MV-4-11 (cell line): ENCODE data around the gene TRAPPC14.
"Not testable (repeated sequence)": the region's sequence is repeated elsewhere in the genome, so short reads cannot be mapped to it uniquely, and the experiment has no call there.

Source experiments
- DNase-seq: peaks from one replicate; lab custom pipeline; 2025; lab: John Stamatoyannopoulos, UW

Gene TRAPPC14

GRCh38 chr7:100158229-100159098 is at the start of gene TRAPPC14:
TRAPPC14 (minus strand) TSS chr7:100158723; CDS start chr7:100158499, 224 bp downstream.
- peak; percentile 77 for DNase-seq

DNA sequence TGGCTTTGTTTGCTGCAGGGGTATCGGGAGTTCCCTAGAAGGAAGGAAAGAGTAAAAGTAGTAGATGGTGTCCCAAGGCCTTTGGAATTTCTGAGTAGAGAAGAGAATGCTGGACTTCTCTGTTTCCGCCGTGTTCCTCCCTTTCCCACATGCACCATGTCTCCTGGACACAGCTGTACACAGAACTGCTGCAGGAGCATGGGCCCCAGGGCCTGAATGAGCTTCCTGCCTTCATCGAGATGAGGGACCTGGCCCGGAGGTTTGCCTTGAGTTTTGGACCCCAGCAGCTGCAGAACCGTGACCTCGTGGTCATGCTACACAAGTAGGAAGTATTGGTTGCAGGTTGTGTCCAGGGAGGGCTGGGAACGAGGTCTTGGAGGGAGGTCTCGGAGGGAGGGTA is 45.9 kb upstream of the TRAPPC14 start:
- DNase-seq, result no peak

DNA sequence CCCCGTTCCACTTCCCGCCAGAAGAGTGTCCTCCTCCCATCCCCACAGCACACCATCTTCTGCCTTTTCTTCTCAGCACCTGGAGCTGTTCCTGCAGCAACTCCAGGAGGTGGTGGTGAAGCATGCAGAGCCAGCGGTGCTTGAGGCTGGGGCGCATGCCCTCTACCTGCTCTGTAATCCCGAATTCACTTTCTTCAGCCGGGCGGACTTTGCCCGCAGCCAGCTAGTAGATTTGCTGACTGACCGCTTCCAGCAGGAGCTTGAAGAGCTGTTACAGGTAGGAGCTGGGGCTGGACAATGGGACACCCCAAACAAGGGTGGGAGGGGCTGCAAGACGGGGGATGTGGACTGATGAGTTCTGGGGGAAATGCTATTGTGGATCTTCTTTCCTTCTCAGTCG is 42.2 kb upstream of the TRAPPC14 start:
- DNase-seq, result no peak

DNA sequence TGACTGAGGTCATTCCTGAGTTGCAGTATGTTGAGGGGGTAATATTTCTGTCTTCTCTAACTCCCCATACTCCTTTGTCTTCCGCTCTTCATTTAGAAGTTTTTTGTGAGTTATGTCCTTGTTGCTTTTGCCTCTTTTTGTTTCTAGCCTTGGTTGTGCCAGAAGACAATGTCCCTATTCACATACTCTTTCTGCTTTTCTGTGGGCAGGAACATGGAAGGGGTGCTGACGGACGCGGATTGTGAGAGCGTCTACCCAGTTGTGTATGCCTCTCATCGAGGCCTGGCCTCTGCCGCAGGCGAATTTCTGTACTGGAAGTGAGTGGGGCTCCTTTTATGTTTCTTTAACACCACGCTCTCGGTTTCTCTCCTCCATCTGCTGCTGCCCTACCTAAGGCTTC is 39.7 kb upstream of the TRAPPC14 start:
- DNase-seq, result no peak

DNA sequence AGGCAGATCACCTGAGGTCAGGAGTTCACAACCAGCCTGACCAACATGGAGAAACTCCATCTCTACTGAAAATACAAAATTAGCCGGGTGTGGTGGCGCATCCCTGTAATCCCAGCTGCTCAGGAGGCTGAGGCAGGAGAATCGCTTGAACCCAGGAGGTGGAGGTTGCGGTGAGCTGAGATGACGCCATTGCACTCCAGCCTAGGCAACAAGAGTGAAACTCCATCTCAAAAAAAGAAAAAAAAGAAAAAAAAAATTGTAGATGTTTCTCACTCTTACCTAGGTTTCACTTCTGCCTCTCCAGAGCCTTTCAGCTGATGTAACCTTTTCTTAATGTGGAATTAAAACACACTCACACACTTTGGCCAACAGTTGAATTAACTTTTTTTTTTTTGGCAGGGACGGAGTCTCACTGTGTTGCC is 37.4 kb upstream of the TRAPPC14 start:
- DNase-seq, result peak; percentile 38

GRCh38 chr7:100195222-100195621 is 36.7 kb upstream of the TRAPPC14 start:
- no peak for DNase-seq

- DNase-seq, result no peak
These were observed 34.4 kb upstream of the TRAPPC14 start for GRCh38 chr7:100192969-100193368.

- not testable (repeated sequence) for DNase-seq
These were observed 33.8 kb upstream of the TRAPPC14 start for GRCh38 chr7:100192281-100192862.

- DNase-seq, result peak; percentile 84
These were observed 33.3 kb upstream of the TRAPPC14 start for GRCh38 chr7:100191775-100192174.

- DNase-seq, result peak; percentile 48
These were observed 31.7 kb upstream of the TRAPPC14 start for GRCh38 chr7:100190048-100190711.

DNA sequence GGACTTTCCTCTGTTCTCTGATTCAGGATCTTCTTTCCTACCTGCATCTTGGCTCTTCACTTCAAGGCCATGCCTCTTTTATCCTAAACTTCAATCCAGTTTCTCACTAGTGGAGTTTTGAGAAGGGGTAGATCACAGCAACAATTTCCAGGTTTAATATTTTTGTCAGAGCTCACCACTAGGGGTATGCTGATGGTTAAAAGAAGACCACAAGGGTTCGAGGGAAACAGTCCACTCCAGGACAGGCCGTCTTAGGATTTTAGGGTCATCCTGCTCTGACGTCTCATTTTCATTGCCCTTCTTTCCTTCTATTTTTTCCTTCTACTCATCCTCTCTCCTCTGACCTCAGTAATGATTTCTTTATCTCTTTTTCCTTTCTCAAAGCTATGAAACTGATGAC is 30.5 kb upstream of the TRAPPC14 start:
- DNase-seq, result no peak

GRCh38 chr7:100185726-100186125 is 27.2 kb upstream of the TRAPPC14 start:
- DNase-seq, result no peak

DNA sequence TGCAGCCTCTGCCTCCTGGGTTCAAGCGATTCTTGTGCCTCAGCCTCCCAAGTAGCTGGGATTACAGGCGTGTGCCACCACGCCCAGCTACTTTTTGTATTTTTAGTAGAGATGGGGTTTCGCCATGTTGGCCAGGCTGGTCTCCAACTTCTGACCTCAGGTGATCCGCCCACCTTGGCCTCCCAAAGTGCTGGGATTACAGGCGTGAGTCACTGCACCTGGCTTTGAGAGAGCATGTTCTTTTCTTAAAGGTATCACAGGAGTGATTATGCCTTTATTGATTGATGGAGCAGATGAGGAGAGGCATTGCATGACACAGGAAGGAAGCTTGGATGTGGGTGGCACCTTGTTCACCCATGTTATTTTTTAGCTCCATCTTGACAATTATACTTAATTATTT is 24.6 kb upstream of the TRAPPC14 start:
- DNase-seq, result not testable (repeated sequence)

- not testable (repeated sequence) for DNase-seq
These were observed 24.1 kb upstream of the TRAPPC14 start for GRCh38 chr7:100182616-100183015.

- not testable (repeated sequence) for DNase-seq
These were observed 21.6 kb upstream of the TRAPPC14 start for GRCh38 chr7:100180084-100180483.

GRCh38 chr7:100177045-100178001 is 18.8 kb upstream of the TRAPPC14 start, which contains the start of the genes GPC2 and STAG3:
GPC2 (minus strand) TSS chr7:100177381; CDS start chr7:100177199, 182 bp downstream.
STAG3 (plus strand) TSS chr7:100177918; CDS start chr7:100180557, 2,639 bp downstream.
- peak; percentile 96 for DNase-seq

GRCh38 chr7:100176096-100177044 is 17.8 kb upstream of the TRAPPC14 start:
- no peak for DNase-seq

DNA sequence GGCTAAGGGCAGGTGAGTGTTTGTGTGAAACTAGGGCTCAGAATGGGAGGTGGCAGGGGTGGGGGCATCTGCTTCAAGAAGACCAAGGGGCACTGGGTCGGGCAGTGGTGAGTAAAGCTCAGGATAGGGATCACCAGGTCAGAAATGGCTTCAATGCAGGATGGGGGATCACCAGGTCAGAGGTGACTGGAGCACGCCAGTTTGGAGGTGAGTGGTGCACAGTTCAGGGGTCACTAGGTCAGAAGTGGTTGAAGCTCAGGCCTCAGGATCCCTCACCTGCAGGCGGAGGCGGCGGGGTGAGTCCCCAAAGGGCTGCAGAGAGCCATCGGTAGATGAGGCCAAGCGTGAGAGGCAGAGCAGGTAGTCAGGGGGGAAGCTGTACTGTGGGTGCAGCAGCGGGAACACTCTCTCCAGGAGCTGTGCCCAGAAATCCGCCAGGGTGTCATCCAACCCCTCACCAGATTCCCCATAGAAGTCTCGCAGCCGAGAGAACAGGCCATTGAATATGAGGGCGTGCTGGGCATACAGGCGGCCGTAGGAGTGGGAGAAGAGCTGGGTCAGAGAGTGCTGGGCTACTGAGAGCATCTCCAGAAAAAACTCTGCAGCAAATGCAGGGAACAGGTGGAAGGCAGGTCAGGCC is 16.9 kb upstream of the TRAPPC14 start:
- DNase-seq, result no peak

DNA sequence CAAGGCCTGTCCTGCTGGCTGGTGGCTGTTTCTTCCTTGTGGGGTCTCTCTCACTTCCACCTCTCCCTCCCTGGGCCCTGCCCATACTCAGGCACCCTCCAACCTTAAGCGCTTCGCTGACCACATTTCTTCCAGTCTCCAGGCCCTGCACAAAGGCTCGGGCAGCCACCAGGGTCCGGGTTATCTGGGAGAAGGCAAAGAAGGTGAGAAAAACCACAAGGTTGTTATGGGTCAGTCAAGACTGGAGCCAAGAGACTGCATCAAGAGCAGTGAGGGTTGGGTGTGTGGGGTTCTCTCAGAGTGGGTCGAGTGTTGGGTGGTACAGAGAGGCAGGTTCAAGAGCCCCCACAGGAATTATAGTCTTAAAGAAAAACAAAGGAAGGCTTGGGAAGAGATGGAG is 16.1 kb upstream of the TRAPPC14 start:
- DNase-seq, result no peak
